ENCODE measurements around the gene S1PR2. TPM values are rescaled to one million over a fixed set of nuclear protein-coding genes. Genes with fewer than 3 reads are reported as not detected.

Gene S1PR2
- total and polyA plus RNA-seq, 2 donors (not counting 3 experiments of a cell fraction or from before 2014, with no cell fraction given), result 0.70 to 1.0 TPM

DNA sequence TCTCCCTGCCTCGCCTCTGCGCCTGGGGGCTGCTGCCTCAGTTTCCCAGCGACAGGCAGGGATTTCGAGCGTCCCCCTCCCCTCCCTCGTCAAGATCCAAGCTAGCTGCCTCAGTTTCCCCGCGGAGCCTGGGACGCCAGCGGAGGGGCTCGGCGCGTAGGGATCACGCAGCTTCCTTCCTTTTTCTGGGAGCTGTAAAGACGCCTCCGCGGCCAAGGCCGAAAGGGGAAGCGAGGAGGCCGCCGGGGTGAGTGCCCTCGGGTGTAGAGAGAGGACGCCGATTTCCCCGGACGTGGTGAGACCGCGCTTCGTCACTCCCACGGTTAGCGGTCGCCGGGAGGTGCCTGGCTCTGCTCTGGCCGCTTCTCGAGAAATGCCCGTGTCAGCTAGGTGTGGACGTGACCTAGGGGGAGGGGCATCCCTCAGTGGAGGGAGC lies 39.1 kb upstream of the S1PR2 start:
- no peak for DNase-seq (ENCODE audit: low read depth, low spot score)
- H2AFZ ChIP-seq (ENCODE audit: low read depth, low read length), result peak overlapping the region; percentile 9
- ChIA-PET POLR2A (interaction anchor here (1.4 to 2.6 kb wide), 5 partner anchors 17 to 119 kb away, joined by 6 to 15 read pairs (median 13); partner anchors contain the start of genes ICAM4, ICAM5 and RAVER1), CTCF (interaction anchor here (0.9 to 9.0 kb wide), 23 partner anchors 12 to 154 kb away, joined by 3 to 411 read pairs (median 6); partner anchors contain the start of genes CDC37, FDX2, ICAM5 and RAVER1)
- TF ChIP-seq, protein P1, sequence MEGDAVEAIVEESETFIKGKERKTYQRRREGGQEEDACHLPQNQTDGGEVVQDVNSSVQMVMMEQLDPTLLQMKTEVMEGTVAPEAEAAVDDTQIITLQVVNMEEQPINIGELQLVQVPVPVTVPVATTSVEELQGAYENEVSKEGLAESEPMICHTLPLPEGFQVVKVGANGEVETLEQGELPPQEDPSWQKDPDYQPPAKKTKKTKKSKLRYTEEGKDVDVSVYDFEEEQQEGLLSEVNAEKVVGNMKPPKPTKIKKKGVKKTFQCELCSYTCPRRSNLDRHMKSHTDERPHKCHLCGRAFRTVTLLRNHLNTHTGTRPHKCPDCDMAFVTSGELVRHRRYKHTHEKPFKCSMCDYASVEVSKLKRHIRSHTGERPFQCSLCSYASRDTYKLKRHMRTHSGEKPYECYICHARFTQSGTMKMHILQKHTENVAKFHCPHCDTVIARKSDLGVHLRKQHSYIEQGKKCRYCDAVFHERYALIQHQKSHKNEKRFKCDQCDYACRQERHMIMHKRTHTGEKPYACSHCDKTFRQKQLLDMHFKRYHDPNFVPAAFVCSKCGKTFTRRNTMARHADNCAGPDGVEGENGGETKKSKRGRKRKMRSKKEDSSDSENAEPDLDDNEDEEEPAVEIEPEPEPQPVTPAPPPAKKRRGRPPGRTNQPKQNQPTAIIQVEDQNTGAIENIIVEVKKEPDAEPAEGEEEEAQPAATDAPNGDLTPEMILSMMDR (IDR thresholded peaks at IDR 0.05; ENCODE audit: extremely low read depth in 1 of 2, insufficient read depth in 1 of 2, low read depth in 1 of 2, low read length in 2 of 2), result no peak
- TF ChIP-seq FOS (IDR thresholded peaks at IDR 0.05; ENCODE audit: borderline replicate concordance, insufficient read depth, low read length), result no peak
- no peak for TF ChIP-seq JUN (IDR thresholded peaks at IDR 0.05; ENCODE audit: borderline replicate concordance, insufficient read depth, insufficient read length, low read depth)
- dilution Hi-C loops (cut with MboI; ENCODE audit: extremely low pct_ligation_motif_present, low sequenced_read_pairs), result no loop called here
- peak overlapping the region in 1 of 3 experiments; percentile 7 for H3K4me3 ChIP-seq (replicated peaks in 1 of 3; ENCODE audit: insufficient read depth in 1 of 3, low read depth in 1 of 3, low read length in 3 of 3)
- H3K27ac ChIP-seq (ENCODE audit: insufficient read depth, low read depth, low read length), result peak overlapping the region; percentile 73
- peak overlapping the region; percentile 50 for H3K4me2 ChIP-seq (ENCODE audit: insufficient read depth, low read length)
- no peak for FAIRE-seq
- peaks cover 36% of the 10 kb centered on the region for H3K4me1 ChIP-seq (ENCODE audit: control insufficient read depth, extremely low read depth, insufficient read depth, low read length)
- no peaks in the 10 kb centered on the region for H3K9me3 ChIP-seq (replicated peaks; ENCODE audit: control insufficient read depth, insufficient read depth, low read length)
- no peaks in the 10 kb centered on the region for H3K9me1 ChIP-seq (replicated peaks; ENCODE audit: control insufficient read depth, extremely low read depth, insufficient read depth, low read length)
- intact Hi-C loops (cut with micrococcal nuclease), result loop anchor here (1.0 to 5.0 kb wide), 3 partner anchors 17 to 63 kb away; partner anchors contain the start of genes FDX2, ICAM4 and RAVER1
- H3K27me3 ChIP-seq (ENCODE audit: control insufficient read depth in 2 of 2, insufficient read depth in 2 of 2, low read length in 2 of 2), result no peaks in the 10 kb centered on the region
- no peaks in the 10 kb centered on the region for H4K20me1 ChIP-seq (replicated peaks; ENCODE audit: control insufficient read depth, extremely low read depth, insufficient read depth, low read length)
- no peaks in the 10 kb centered on the region for H3K79me2 ChIP-seq (ENCODE audit: control insufficient read depth, insufficient read depth, low read length)
- H3K9ac ChIP-seq (replicated peaks; ENCODE audit: extremely low read depth, insufficient read depth, low read length), result peak overlapping the region; percentile 61
- BruUV-seq (replicated peaks), result no TSS peak
- no peaks in the 10 kb centered on the region for H3K36me3 ChIP-seq (ENCODE audit: control insufficient read depth in 2 of 2, extremely low read depth in 1 of 2, insufficient read depth in 2 of 2, low read length in 2 of 2)
